Measurements from ENCODE around the gene KRTAP20-4.

The KRTAP20-4 gene

DNA sequence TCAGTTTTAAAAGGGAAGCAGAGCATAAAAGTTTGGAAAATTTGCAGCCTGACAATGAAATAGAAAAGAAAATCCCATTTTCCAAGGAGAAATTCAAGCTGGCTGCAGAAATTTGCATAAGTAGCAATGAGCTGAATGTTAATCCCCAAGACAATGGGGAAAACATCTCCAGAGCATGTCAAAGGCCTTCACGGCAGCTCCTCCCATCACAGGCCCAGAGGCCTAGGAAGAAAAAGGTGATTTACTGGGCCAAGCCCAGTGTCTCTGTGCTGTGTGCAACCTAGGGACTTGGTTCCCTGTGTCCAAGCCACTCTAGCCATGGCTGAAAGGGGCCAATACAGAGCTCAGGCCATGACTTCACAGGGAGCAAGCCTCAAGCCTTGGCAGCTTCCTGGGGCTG is 48.3 kb downstream of the KRTAP20-4 start:
- no peak for TF ChIP-seq EZH2phosphoT487 (conservative IDR thresholded peaks at IDR 0.05; ENCODE audit: low read length)
- TF ChIP-seq, protein P1, sequence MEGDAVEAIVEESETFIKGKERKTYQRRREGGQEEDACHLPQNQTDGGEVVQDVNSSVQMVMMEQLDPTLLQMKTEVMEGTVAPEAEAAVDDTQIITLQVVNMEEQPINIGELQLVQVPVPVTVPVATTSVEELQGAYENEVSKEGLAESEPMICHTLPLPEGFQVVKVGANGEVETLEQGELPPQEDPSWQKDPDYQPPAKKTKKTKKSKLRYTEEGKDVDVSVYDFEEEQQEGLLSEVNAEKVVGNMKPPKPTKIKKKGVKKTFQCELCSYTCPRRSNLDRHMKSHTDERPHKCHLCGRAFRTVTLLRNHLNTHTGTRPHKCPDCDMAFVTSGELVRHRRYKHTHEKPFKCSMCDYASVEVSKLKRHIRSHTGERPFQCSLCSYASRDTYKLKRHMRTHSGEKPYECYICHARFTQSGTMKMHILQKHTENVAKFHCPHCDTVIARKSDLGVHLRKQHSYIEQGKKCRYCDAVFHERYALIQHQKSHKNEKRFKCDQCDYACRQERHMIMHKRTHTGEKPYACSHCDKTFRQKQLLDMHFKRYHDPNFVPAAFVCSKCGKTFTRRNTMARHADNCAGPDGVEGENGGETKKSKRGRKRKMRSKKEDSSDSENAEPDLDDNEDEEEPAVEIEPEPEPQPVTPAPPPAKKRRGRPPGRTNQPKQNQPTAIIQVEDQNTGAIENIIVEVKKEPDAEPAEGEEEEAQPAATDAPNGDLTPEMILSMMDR (IDR thresholded peaks at IDR 0.05; ENCODE audit: insufficient read depth, low read length, poor library complexity, severe bottlenecking): no peak
- Histone ChIP-seq H3F3A (ENCODE audit: insufficient read depth) (no peaks in the 10 kb centered on the region), H3K4me2 (ENCODE audit: low read depth, low read length, poor library complexity, severe bottlenecking) (no peak overlapping the region), H3K27ac (ENCODE audit: low read depth, low read length) (no peak overlapping the region), H4K20me1 (ENCODE audit: low read depth, low read length) (no peaks in the 10 kb centered on the region), H3K9me3 (ENCODE audit: insufficient read depth, low read length) (no peaks in the 10 kb centered on the region), H3K79me2 (ENCODE audit: insufficient read depth, low read length) (no peaks in the 10 kb centered on the region), H3K9me2 (replicated peaks; ENCODE audit: insufficient read depth, low read length) (no peaks in the 10 kb centered on the region), H3K36me3 (ENCODE audit: low read length) (no peaks in the 10 kb centered on the region), H3K4me3 (ENCODE audit: insufficient read depth, low read length, poor library complexity, severe bottlenecking) (no peak overlapping the region), H3K9ac (ENCODE audit: low read length) (no peak overlapping the region), H2AFZ (ENCODE audit: low read depth, low read length, severe bottlenecking) (no peak overlapping the region), H3K27me3 (ENCODE audit: low read length) (no peaks in the 10 kb centered on the region)

Measured in SU-DHL-6 (cell line).